ENCODE measurements around the gene SECISBP2. TPM values are rescaled to one million over a fixed set of nuclear protein-coding genes. Genes with fewer than 3 reads are reported as not detected.
"Not testable (repeated sequence)": the region's sequence is repeated elsewhere in the genome, so short reads cannot be mapped to it uniquely, and the experiment has no call there.

The SECISBP2 gene
- total RNA-seq, 1 donor from 2014 or later = 25.5 TPM

DNA sequence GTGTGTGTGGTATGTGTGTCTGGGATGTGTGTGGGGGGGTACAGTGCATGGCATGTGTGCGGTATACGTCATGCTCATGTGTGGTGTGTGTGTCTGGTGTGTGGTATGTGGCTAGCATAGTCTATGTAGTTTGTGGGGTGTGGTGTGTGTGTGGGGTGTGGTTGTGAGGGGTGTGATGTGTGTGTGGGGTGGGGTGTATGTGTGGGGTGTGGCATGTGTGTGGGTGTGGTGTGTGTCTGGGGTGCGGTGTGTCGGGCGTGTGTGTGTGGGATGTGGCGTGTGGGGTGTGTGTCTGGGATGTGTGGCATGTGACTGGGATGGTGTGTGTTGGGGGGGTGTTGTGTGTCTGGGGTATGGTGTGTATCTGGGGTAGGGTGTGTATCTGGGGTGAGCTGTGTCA lies 52.3 kb downstream of the SECISBP2 start:
- H3K36me3 ChIP-seq (ENCODE audit: control insufficient read depth, insufficient read depth, low read length) = no peaks in the 10 kb centered on the region
- H3K27me3 ChIP-seq (ENCODE audit: control insufficient read depth, insufficient read depth, low read length) = no peaks in the 10 kb centered on the region
- no peak overlapping the region for H3K4me3 ChIP-seq (ENCODE audit: low read depth, low read length)
- no peak for TF ChIP-seq CTCF (IDR thresholded peaks at IDR 0.05; ENCODE audit: insufficient read depth, low read length, severe bottlenecking)
- FAIRE-seq = no peak
- DNase-seq (ENCODE audit: low read depth) = no peak

DNA sequence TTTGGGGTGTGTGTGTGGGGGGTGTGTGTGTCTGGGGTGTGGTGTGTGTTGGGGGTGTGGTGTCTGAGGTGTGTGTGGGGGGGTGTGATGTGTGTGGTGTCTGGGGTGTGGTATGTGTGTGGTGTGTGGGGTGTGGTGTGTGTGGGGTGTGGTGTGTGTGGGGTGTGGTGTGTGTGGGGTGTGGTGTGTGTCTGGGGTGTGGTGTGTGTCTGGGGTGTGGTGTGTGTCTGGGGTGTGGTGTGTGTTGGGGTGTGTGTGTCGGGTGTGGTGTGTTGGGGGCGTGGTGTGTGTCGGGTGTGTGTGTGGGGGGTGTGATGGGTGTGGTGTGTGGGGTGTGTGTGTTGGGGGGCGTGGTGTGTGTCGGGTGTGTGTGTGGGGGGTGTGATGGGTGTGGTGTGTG lies 53.5 kb downstream of the SECISBP2 start:
- H3K4me3 ChIP-seq (ENCODE audit: low read depth, low read length); H3K27me3 ChIP-seq (ENCODE audit: control insufficient read depth, insufficient read depth, low read length); DNase-seq (ENCODE audit: low read depth); H3K36me3 ChIP-seq (ENCODE audit: control insufficient read depth, insufficient read depth, low read length): not testable (repeated sequence)
- FAIRE-seq = peak; percentile 99

DNA sequence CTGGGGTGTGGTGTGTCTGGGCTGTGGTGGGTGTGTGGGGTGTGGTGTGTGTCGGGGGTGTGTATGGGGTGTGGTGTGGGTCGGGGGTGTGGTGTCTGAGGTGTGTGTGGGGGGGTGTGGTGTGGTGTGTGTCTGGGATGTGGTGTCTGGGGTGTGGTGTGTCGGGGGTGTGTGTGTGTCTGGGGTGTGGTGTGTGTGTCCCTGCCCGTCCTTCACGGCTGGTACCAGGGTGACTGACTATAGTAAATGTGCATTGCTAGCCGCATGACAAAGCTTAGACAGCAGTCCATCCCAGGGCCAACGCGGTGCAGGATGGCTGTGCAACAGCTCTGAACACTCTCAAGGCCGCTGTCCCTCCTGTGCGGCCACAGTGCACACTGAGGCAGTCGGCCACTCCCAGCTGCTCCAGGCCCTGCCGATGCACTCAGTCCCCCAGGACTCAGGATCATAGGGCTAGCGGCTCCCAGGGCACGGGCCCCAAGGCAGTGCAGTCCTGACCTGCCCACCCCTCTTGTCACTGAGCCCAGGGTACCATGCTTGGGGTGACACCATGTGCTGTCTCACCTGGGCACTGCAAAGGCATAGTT lies 54.0 kb downstream of the SECISBP2 start:
- FAIRE-seq (no peak), DNase-seq (ENCODE audit: low read depth) (no peak)
- no peak overlapping the region for H3K4me3 ChIP-seq (ENCODE audit: low read depth, low read length)
- no peaks in the 10 kb centered on the region for H3K36me3 ChIP-seq (ENCODE audit: control insufficient read depth, insufficient read depth, low read length)
- H3K27me3 ChIP-seq (ENCODE audit: control insufficient read depth, insufficient read depth, low read length) = no peaks in the 10 kb centered on the region
- TF ChIP-seq CTCF (IDR thresholded peaks at IDR 0.05; ENCODE audit: insufficient read depth, low read length, severe bottlenecking) = no peak

- FAIRE-seq = no peak
- no peak for TF ChIP-seq CTCF (IDR thresholded peaks at IDR 0.05; ENCODE audit: insufficient read depth, low read length, severe bottlenecking)
- Histone ChIP-seq H3K27me3 (ENCODE audit: control insufficient read depth, insufficient read depth, low read length) (no peaks in the 10 kb centered on the region), H3K4me3 (ENCODE audit: low read depth, low read length) (no peak overlapping the region), H3K36me3 (ENCODE audit: control insufficient read depth, insufficient read depth, low read length) (no peaks in the 10 kb centered on the region)
- DNase-seq (ENCODE audit: low read depth) = no peak
These were observed 54.7 kb downstream of the SECISBP2 start for GRCh38 chr9:89372979-89373378.

DNA sequence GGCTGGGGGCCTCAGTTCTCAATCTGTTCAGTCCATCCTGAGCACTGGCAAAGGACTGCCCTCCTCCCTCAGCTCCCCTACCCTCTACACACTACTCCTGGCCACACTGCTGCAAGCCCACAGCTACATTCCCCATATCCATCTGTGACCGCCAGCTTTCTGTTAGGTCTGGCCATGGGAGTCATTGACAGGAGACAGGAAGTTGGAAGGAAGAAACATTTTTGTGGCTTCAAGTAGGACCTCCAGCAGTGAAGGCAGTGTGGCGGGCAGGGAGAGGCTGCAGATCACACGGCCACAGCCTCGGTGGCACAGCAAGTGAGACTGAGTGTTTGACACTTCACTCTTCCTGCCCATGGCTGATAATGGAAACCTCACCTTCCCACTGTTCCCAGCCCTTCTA lies 55.9 kb downstream of the SECISBP2 start:
- no peak for DNase-seq (ENCODE audit: low read depth)
- Histone ChIP-seq H3K4me3 (ENCODE audit: low read depth, low read length) (no peak overlapping the region), H3K36me3 (ENCODE audit: control insufficient read depth, insufficient read depth, low read length) (no peaks in the 10 kb centered on the region), H3K27me3 (ENCODE audit: control insufficient read depth, insufficient read depth, low read length) (no peaks in the 10 kb centered on the region)
- TF ChIP-seq CTCF (IDR thresholded peaks at IDR 0.05; ENCODE audit: insufficient read depth, low read length, severe bottlenecking) = no peak
- FAIRE-seq = no peak

DNA sequence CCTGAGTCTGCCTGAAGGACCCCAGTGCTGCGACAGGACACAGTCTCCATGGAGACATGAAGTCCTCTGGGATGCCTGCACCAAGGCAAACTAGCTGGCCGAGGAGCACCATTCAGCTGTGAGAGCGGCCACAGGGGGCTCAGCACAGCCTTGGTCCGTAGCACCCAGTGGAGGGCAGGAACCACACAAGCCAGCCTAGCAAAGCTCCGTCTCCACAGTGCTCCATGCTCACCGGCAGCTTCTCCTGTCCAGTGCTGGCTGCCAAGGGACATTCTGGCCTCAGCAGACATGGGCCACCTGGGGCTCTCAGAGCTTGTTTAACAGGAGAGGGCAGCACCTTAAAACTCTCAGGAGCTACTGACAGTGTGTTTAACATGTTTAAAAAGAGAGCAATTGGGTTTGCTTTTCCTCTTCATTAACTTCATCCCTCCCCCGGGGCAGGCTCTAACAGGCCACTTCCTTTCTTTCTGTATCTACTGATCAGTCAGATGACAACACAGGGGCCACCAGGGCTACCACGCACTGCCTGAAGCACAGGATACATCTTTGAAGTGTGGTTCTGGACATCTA lies 57.0 kb downstream of the SECISBP2 start:
- H3K4me3 ChIP-seq (ENCODE audit: low read depth, low read length) = no peak overlapping the region
- no peaks in the 10 kb centered on the region for H3K27me3 ChIP-seq (ENCODE audit: control insufficient read depth, insufficient read depth, low read length)
- TF ChIP-seq CTCF (IDR thresholded peaks at IDR 0.05; ENCODE audit: insufficient read depth, low read length, severe bottlenecking) = peak; percentile 27
- DNase-seq (ENCODE audit: low read depth) (peak; percentile 22), FAIRE-seq (no peak)
- no peaks in the 10 kb centered on the region for H3K36me3 ChIP-seq (ENCODE audit: control insufficient read depth, insufficient read depth, low read length)
